Pulmonary artery endothelial cell (primary cell): Measurements from ENCODE around the gene ORAI2. TPM values are rescaled to one million over a fixed set of nuclear protein-coding genes. Genes with fewer than 3 reads are reported as not detected.
A peak's percentile ranks its signal among the peaks of the same experiment; 100 is the strongest.
"Not testable (repeated sequence)": the region's sequence is repeated elsewhere in the genome, so short reads cannot be mapped to it uniquely, and the experiment has no call there.

Source experiments
- DNase-seq: peaks from one replicate; pipeline ENCODE4 v3.0.0-alpha.2; 2011; ENCODE audit warnings: low read depth, low spot score
- total RNA-seq: library from RNA; depleted of rRNA; stranded (reverse); fragments of >200 nt; gene quantifications from 2 replicates; pipeline ENCODE4 v1.2.3, GENCODE V29; 2014

The ORAI2 gene
- total RNA-seq, 1 donor from 2014 or later, result 84.0 TPM

GRCh38 chr7:102446387-102447156 lies 13.2 kb downstream of the ORAI2 start:
- DNase-seq, result no peak

GRCh38 chr7:102447311-102447710 lies 13.9 kb downstream of the ORAI2 start:
- DNase-seq, result no peak

DNA sequence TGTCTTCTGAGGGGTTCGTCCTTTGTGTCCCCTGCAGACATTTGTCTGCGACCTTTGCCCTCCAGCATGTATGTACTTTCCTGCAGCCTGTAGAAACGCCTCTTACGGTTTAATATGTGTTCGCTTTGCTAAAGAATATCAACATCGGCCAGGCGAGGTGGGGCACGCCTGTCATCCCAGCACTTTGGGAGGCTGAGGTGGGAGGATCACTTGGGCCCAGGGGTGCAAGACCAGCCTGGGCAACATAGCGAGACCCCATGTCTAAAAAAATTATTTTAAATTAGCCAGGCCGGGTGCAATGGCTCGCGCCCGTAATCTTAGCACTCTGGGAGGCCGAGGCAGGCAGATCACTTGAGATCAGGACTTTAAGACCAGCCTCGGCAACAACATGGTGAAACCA lies 15.8 kb downstream of the ORAI2 start:
- no peak for DNase-seq

- no peak for DNase-seq
Observed at GRCh38 chr7:102450242-102450641, 16.9 kb downstream of the ORAI2 start.

DNA sequence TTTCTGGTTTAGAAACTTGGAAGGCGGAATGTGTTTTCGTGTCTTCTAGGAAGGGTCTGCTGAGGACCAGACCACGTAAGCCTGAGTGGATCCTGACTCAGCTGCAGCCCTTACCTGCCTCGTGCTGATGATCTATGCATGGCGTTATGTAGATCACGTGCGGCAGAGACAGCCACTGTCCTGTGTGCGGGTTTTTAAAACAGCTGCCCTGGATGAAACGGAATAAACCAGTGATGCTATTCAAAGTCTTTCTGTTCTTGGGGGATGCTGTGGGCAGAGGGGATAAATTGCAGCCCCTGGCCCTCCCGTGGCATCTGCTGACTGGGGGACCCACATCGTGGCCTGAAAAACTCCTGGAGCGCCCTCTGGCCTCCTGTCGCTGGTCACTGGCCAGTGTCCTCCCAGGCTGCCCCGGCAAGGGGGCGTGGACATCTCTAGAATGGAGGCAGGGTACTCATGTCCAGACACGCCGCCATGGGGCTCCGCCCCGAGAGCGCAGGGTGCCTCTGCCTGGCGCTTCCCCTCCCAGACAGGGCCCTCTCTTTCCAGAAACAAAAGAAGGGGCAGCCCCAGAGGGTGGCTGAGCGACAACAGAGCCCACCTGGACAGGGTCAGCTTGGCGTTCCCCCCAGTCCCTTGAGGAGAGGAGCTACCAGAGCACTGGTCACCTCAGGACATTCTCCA lies 18.1 kb downstream of the ORAI2 start:
- DNase-seq, result no peak

DNA sequence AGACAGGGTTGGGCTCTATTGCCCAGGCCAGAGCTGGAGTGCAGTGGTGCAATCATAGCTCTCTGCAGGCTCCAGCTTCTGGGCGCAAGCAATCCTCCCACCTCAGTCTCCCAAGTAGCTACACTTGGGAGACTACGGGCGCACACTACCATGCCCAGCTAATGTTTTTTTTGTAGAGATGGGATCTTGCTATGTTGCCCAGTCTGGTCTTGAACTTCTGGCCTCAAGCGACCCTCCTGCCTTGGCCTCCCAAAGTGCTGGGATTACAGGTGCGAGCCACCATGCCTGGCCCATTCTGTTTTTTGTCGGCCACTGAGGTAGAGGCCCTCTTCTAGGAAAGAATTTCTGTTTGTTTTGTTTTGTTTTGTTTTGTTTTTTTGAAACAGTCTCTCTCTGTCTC lies 19.1 kb downstream of the ORAI2 start:
- DNase-seq, result no peak

DNA sequence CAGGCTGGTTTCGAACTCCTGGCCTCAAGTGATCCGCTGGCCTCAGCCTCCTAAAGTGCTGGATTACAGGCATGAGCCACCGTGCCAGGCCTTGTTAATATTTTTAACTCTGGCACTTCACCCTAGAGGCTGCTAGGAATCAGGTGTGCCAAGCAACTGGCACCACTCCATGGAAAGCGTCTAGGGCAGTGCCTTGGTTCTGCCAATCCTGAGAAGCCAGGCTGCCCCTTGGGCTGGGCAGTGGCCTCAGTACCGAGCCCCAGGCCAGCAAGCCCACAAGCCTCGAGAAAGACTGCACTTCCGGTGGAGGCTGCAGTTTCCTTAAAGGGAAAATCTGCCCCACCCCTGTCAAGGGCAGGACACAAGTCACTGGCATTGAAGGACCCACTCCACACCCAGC lies 19.9 kb downstream of the ORAI2 start:
- DNase-seq, result no peak

GRCh38 chr7:102454468-102454867 lies 21.1 kb downstream of the ORAI2 start:
- no peak for DNase-seq

DNA sequence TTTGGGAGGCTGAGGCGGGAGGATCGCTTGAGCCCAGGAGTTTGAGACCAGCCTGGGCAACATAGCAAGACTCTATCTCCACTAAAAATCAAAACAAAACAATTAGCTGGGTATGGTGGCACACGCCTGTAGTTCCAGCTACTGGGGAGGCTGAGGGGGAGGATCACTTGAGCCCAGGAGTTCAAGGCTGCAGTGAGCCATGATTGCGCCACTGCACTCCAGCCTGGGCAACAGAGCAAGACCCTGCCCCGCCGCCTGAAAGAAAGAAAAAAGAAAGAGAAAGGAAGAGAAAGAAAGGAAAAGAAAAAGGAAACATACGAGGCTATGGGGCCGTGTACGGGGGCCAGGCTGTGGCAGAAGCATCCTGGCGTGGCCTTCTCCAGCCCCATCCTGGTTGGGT lies 21.6 kb downstream of the ORAI2 start:
- not testable (repeated sequence) for DNase-seq

DNA sequence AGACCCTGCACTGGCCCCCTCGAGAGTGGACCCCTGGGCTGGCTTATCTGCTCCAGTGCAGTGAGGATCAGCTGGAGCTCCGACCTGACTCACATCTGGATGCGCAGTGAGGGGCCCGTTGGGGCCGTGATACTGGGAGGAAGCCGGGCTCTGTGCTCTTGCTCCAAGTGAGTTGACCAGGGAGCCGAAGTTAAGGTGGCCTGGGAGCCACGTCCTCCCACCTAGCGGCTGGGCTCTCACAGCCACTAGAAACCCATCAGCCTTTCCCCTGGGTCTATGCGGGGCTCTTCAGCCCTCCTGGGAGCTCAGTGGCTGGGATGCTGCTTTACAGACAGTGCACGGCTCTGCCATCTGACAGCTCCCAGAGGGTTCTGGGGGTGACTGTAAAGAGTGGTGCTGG lies 22.2 kb downstream of the ORAI2 start:
- no peak for DNase-seq

DNA sequence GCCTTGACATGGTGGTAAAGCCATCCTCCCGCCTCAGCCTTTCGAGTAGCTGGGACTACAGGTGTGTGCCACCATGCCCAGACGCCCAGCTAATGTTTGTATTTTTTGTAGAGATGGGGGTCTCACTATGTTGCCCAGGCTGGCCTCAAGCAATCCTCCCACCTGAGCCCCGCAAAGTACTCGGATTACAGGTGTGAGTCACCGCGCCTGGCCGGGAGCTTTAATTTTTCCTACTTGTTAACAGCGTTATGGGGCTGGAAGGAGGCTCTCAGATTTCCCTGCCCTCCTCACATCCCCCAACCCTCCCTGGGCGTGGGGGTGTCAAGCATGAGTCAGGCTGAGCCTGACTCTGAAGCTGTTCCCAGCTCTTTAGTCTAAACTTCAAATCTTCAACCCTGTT lies 23.0 kb downstream of the ORAI2 start:
- no peak for DNase-seq

- no peak for DNase-seq
Observed at GRCh38 chr7:102457352-102457924, 24.1 kb downstream of the ORAI2 start.

DNA sequence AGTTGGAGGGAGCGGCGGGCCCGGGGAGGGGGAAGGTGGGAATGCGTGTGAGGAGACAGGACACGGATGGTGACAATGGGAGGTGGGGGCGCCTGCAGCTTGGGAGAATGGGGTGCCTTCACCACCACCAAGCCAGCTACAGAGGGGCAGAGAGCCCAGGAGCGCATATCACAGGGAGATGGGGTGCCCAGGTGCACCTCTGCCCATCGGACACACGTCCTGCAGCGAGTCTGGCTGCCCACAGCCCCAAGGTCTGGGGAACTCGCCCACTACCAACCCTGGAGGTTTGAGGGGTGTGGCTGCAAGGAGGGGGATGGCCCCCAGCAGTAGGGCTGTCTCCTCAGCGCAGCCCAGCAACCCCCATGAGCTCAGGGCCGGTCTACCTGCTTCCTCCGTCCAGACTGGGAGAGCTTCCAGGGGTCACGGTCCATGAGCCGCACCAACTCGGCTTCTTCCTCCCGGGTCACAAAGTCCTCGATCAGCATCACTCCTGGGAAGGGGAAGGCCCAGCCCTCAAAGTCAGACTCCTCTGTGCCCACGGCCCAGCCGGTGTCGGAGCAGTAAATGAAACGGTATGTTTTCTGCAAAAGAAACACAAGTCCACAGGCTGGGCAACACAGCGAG lies 26.0 kb downstream of the ORAI2 start:
- no peak for DNase-seq

GRCh38 chr7:102460467-102460866 lies 27.1 kb downstream of the ORAI2 start:
- no peak for DNase-seq

DNA sequence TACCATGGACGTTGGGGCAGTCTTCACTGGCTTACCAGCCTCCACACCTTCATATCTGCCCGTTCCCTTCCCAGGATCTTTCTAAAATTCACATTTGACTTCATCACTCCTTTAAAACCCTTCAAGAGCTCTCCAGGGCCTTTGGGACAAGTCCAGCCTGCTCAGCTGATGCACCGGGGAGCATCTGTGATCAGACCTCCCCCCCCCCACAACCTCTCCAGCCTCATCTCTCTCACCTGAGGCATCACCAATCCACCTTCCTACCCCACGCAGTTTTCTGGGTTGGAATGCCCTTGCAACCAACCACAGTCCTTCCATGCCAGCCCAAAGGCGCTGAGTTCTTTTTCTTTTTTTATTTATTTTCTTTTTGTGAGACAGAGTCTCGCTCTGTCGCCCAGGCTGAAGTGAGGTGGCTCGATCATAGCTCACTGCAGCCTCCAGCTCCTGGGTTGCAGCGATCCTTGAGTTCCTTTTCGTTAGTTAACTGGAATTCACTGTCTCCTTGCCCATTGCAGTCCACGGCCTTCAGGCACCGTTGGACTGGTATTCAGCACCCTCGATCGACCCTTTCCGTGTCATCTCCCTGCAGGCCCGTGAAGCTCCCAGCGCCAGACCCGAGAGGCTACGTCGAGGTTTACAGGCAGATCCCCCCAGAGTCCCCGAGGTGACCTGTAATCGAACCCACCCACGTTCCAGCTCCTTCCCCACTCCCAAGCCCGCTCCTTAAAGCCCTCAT lies 30.6 kb downstream of the ORAI2 start:
- no peak for DNase-seq

DNA sequence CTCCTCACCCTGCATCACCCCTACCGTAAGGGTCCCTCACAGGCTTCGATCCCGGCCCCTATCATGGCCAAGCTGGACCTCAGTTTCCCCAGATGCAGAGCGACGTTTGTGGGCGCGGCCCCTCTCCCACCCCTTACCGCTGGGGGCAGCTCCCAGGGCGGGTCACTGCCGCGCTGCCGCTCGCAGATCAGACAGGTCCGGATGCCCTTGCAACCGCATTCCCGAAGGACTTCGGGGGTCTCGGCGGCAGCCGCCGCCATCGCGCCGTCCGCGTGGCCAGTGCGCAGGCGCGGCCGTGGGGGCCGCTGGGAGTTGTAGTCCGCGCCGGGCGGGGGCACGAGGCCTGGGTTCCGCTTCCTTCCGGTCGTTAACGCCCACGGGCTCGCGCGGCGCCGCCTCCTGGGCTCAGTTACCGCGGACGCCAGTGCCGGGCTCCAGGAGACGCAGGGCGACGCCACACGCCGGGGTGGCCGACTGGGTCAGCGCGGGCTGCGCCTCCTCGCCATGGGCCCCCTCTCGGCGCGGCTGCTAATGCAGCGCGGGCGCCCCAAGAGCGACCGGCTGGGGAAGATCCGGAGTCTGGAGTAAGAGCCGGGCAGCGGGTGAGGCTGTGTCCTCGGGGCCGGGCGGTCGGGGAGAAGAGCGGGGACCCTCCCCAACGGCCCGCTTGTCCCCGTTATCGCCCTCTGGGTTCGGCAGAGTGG lies 31.4 kb downstream of the ORAI2 start, which contains the start of the genes ALKBH4 and LRWD1:
ALKBH4 (minus strand) TSS at position 287 of the 704 bp plus-strand sequence; CDS start at position 260, 27 bp downstream.
LRWD1 (plus strand) TSS at position 408 of the 704 bp plus-strand sequence; CDS start at position 505, 97 bp downstream.
- DNase-seq, result peak; percentile 51

GRCh38 chr7:102466097-102466496 lies 32.7 kb downstream of the ORAI2 start:
- no peak for DNase-seq

DNA sequence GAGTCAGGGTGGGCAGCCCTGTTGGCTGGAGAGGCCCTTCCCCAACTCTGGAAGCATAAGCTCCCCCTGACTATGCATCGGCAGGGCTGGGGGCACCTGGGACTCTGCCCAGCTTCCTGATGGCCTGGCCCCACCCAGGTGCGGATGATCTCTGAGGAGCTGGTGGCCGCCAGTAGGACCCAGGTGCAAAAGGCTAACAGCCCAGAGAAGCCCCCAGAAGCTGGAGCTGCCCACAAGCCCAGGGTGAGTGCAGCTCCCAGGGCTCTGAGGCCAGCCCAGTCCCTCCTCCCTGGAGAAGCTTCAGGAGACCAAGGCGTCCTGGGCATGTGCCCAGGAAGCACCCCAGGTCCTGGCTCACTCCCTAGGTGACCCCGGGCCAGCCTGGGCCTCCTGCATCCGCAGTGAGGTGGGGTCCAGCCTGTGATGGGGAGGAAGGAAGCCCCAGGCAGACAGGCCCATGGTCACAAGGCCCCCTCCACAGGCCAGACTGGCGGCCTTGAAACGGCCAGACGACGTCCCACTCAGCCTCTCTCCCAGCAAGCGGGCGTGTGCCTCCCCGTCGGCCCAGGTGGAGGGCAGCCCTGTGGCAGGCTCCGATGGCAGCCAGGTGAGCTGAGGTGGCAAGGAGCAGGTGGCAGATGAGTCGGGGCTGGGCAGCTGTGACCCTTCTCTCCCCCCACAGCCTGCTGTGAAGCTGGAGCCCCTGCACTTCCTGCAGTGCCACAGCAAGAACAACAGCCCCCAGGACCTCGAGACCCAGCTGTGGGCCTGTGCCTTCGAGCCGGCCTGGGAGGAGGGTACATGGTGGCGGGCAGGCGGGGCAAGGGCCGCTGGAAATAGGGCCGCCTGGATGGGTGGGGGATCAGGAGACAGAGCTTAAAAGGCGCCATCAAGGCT lies 34.5 kb downstream of the ORAI2 start:
- no peak for DNase-seq

- DNase-seq, result no peak
Observed at GRCh38 chr7:102468478-102469350, 35.3 kb downstream of the ORAI2 start.
